OCI-LY7 (cell line): ENCODE results near the gene C12orf75.
"Not testable (repeated sequence)": the region's sequence is repeated elsewhere in the genome, so short reads cannot be mapped to it uniquely, and the experiment has no call there.

ENCODE experiments used
- CTCF ChIP-seq: fragments of 200-600 bp; sonication (generic); conservative IDR thresholded peaks from 2 replicates; pipeline ENCODE4 v1.5.1; 2014; ENCODE audit warnings: mild to moderate bottlenecking, antibody characterized with exemption, low read length, moderate library complexity, mixed read lengths
- EZH2phosphoT487 ChIP-seq: fragments of 200-600 bp; sonication (generic); IDR thresholded peaks from 2 replicates; pipeline ENCODE4 v1.6.1; 2018; ENCODE audit warnings: low read depth, borderline replicate concordance, mild to moderate bottlenecking, mixed run types, antibody characterized with exemption, low read length, moderate library complexity, mixed read lengths

GRCh38 chr12:105309384-105309783 is 21.1 kb upstream of the C12orf75 start:
- TF ChIP-seq CTCF, EZH2phosphoT487: not testable (repeated sequence)
